ENCODE measurements around the gene IFI35. TPM values are rescaled to one million over a fixed set of nuclear protein-coding genes. Genes with fewer than 3 reads are reported as not detected.

Gene IFI35
- polyA plus RNA-seq, 1 of the 3 experiments (the other 2 are of a cell fraction), result 17.6 TPM

DNA sequence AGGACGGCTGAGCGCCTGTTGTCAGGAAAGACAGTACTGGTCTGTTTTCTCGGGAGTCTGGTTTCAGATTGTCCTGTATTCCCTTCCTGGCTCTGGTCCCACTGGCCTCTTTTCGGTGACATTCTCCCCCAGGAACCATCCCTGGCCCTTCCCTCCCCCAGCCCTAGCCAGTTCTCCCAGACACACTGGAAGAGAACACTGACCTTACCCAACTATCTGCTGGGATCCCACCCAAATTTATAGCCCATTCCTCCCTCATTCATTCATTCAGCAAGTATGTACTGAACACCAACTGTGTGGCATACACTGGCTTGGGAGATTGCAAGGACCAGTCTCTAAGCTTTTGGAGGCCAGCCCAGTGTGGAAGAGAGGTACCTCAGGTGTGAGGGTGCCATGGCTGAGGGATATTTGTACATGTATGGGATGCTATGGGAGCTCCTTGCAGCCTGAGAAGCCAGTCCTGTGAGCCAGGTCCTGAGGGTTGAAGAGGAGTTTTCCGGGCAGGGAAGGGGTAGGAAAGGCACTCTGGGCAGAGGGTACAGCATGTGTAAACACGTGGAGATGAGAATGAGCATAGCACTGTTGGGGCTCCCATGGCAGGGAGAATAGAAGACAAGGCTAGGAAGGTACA lies 23.7 kb downstream of the IFI35 start:
- Histone ChIP-seq H3K27me3 (ENCODE audit: insufficient read depth) (no peaks in the 10 kb centered on the region), H3K9me2 (no peaks in the 10 kb centered on the region), H3K36me3 (replicated peaks in 1 of 2; ENCODE audit: control insufficient read depth in 1 of 2, insufficient read depth in 2 of 2, low read length in 1 of 2) (no peaks in the 10 kb centered on the region), H3K9ac (no peak overlapping the region), H3K79me2 (ENCODE audit: insufficient read depth) (no peaks in the 10 kb centered on the region), H2AFZ (ENCODE audit: low read depth) (no peak overlapping the region), H3K9me3 (no peaks in the 10 kb centered on the region), H3F3A (replicated peaks; ENCODE audit: insufficient read depth) (no peaks in the 10 kb centered on the region), H3K4me2 (no peak overlapping the region), H3K4me3 (ENCODE audit: low read depth in 2 of 2, low read length in 1 of 2) (no peak overlapping the region), H4K20me1 (ENCODE audit: insufficient read depth) (no peaks in the 10 kb centered on the region), H3K4me1 (ENCODE audit: control insufficient read depth in 1 of 2, insufficient read depth in 2 of 2, low read depth in 1 of 2, low read length in 1 of 2) (peaks cover 0 to 18% of the 10 kb centered on the region in 2 experiments; a peak in 1 of 4 replicates), H3K27ac (ENCODE audit: low read depth in 2 of 2, low read length in 1 of 2) (no peak overlapping the region)
- TF ChIP-seq, protein P1, sequence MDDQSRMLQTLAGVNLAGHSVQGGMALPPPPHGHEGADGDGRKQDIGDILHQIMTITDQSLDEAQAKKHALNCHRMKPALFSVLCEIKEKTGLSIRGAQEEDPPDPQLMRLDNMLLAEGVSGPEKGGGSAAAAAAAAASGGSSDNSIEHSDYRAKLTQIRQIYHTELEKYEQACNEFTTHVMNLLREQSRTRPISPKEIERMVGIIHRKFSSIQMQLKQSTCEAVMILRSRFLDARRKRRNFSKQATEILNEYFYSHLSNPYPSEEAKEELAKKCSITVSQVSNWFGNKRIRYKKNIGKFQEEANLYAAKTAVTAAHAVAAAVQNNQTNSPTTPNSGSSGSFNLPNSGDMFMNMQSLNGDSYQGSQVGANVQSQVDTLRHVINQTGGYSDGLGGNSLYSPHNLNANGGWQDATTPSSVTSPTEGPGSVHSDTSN (IDR thresholded peaks at IDR 0.05), result no peak
- TF ChIP-seq FOSL2 (IDR thresholded peaks at IDR 0.05; ENCODE audit: borderline replicate concordance, low read depth) (no peak), SMC3 (IDR thresholded peaks at IDR 0.05; ENCODE audit: low read depth, low read length) (no peak), GATA2 (CRISPR knock-in tag; IDR thresholded peaks at IDR 0.05) (no peak), POLR2AphosphoS5 (IDR thresholded peaks at IDR 0.05; ENCODE audit: low read depth, low read length) (no peak), FOXM1 (IDR thresholded peaks at IDR 0.05; ENCODE audit: low read depth) (no peak), JUND (IDR thresholded peaks at IDR 0.05) (no peak), EZH2phosphoT487 (IDR thresholded peaks at IDR 0.05; ENCODE audit: borderline replicate concordance, low read depth) (no peak), RCOR1 (IDR thresholded peaks at IDR 0.05; ENCODE audit: low read length) (no peak), CHD2 (IDR thresholded peaks at IDR 0.05; ENCODE audit: low read length, partially characterized antibody) (no peak), SIN3A (IDR thresholded peaks at IDR 0.05; ENCODE audit: borderline replicate concordance, low read depth, low read length) (no peak), TCF12 (IDR thresholded peaks at IDR 0.05) (no peak), MEF2A (IDR thresholded peaks at IDR 0.05; ENCODE audit: borderline replicate concordance, low read depth) (no peak), TEAD4 (IDR thresholded peaks at IDR 0.05; ENCODE audit: borderline replicate concordance, insufficient read depth) (no peak)
- TF ChIP-seq, protein P2, sequence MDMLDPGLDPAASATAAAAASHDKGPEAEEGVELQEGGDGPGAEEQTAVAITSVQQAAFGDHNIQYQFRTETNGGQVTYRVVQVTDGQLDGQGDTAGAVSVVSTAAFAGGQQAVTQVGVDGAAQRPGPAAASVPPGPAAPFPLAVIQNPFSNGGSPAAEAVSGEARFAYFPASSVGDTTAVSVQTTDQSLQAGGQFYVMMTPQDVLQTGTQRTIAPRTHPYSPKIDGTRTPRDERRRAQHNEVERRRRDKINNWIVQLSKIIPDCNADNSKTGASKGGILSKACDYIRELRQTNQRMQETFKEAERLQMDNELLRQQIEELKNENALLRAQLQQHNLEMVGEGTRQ (IDR thresholded peaks at IDR 0.05; ENCODE audit: borderline replicate concordance, low read depth, low read length), result no peak
- TF ChIP-seq, protein P3, sequence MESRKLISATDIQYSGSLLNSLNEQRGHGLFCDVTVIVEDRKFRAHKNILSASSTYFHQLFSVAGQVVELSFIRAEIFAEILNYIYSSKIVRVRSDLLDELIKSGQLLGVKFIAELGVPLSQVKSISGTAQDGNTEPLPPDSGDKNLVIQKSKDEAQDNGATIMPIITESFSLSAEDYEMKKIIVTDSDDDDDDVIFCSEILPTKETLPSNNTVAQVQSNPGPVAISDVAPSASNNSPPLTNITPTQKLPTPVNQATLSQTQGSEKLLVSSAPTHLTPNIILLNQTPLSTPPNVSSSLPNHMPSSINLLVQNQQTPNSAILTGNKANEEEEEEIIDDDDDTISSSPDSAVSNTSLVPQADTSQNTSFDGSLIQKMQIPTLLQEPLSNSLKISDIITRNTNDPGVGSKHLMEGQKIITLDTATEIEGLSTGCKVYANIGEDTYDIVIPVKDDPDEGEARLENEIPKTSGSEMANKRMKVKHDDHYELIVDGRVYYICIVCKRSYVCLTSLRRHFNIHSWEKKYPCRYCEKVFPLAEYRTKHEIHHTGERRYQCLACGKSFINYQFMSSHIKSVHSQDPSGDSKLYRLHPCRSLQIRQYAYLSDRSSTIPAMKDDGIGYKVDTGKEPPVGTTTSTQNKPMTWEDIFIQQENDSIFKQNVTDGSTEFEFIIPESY (IDR thresholded peaks at IDR 0.05; ENCODE audit: borderline replicate concordance, low read depth), result no peak
- WGBS (ENCODE audit: low lambda C conversion rate), result 79% methylated on average over 6 of the region's 6 CpGs
- ChIA-PET CTCF (interaction anchor here (1.6 kb wide), 1 partner anchor 26 kb away, joined by 5 read pairs; no protein-coding TSS in a partner anchor), POLR2A (no interaction called here)
- no peak for DNase-seq

Measured in SK-N-SH (cell line).